Adrenal gland (tissue), 12 donors: ENCODE results near the gene OR1D5. TPM values are rescaled to one million over a fixed set of nuclear protein-coding genes. Genes with fewer than 3 reads are reported as not detected.
A peak's percentile ranks its signal among the peaks of the same experiment; 100 is the strongest.

Experiments
- DNase-seq, 7 donors: peaks; one replicate each; pipeline ENCODE4 v3.0.0-alpha.2; 2019 to 2020
- H3K27ac ChIP-seq, 5 donors: fragments of 200-600 bp; sonication (generic) in 4 of 5; 1 replicate in 3 of 5; 2 replicates in 2 of 5; pipeline versions ENCODE4 v1.5.1 to v1.8.0; 2016 to 2020; ENCODE audit warnings: mild to moderate bottlenecking in 1 of 5
- H3K27me3 ChIP-seq: fragments of 200-600 bp; 2 replicates; pipeline ENCODE4 v1.8.0; 2021
- H3K36me3 ChIP-seq, 2 donors: fragments of 200-600 bp; replicated peaks in 1 of 2; 1 replicate in 1 of 2; 2 replicates in 1 of 2; pipeline versions ENCODE4 v1.5.1 to v1.8.0; 2018 to 2022
- H3K4me1 ChIP-seq, 2 donors: fragments of 200-600 bp; replicated peaks in 1 of 2; 1 replicate in 1 of 2; 2 replicates in 1 of 2; pipeline versions ENCODE4 v1.5.1 to v1.8.0; 2018 to 2021
- H3K4me3 ChIP-seq, 4 donors: fragments of 200-600 bp; sonication (generic) in 3 of 4; one replicate each; pipeline ENCODE4 v1.5.1; 2016 to 2018
- H3K9me3 ChIP-seq, 3 donors: fragments of 200-600 bp; sonication (generic) in 1 of 3; replicated peaks in 1 of 3; 1 replicate in 2 of 3; 2 replicates in 1 of 3; pipeline versions ENCODE4 v1.5.1 to v1.8.0; 2016 to 2021
- POLR2A ChIP-seq, 2 donors: fragments of 450-650 bp; IDR thresholded peaks; one replicate each; pipeline ENCODE4 v1.6.1; 2017; ENCODE audit warnings: antibody characterized with exemption in 2 of 2, mild to moderate bottlenecking in 2 of 2, moderate library complexity in 1 of 2
- WGBS, 4 donors: extraction: QIAGEN DNeasy Blood & Tissue Kit in 2 of 4; methylation state at CpG; one replicate each; pipeline versions ENCODE4 v1.1.5 to v1.1.7; 2013 to 2017; 5-methylcytosine and 5-hydroxymethylcytosine counted together
- intact Hi-C, 2 donors: fragments of 100-400 bp; cut with DNase I; formaldehyde crosslinking; loops; one replicate each; pipeline versions ENCODE4 v1.14.1 to v1.15.0; 2022 to 2023
- polyA plus RNA-seq, 3 donors: library from polyadenylated mRNA; stranded (reverse); fragments of 200-250 nt in 2 of 3; fragments of 350-450 nt in 1 of 3; fragmentation: Illumina TruSeq in 1 of 3; extraction: RNeasy Lipid Tissue Mini Kit (QIAGEN cat#74804) in 1 of 3; gene quantifications; one replicate each; pipeline ENCODE4 v1.2.3, GENCODE V29; 2013 to 2014
- total RNA-seq, 9 donors: library from RNA; depleted of rRNA in 4 of 9; stranded (reverse); fragments of >200 nt in 4 of 9; fragments of 120-200 nt in 1 of 9; fragmentation: NEBNext Ultra II Directional in 1 of 9; extraction: Animal tissue kit (Norgen Biotek cat#: 25700) in 1 of 9; gene quantifications; one replicate each; pipeline versions ENCODE4 v1.1.0 to v1.2.4, GENCODE V29; 2013 to 2023
- TF ChIP-seq, protein P1 (sequence below), 6 experiments: fragments of 450-650 bp in 4 of 6; fragments of 200-600 bp in 2 of 6; sonication (generic) in 1 of 6; IDR thresholded peaks; 1 replicate in 5 of 6; 2 replicates in 1 of 6; pipeline versions ENCODE4 v1.5.1 to v1.8.0; 2016 to 2021; ENCODE audit warnings: antibody characterized with exemption in 6 of 6, mild to moderate bottlenecking in 2 of 6, moderate library complexity in 1 of 6
- donor health status: healthy with polysubstance abuse.
- donor health status: Bipolar disorder and iron deficiency.
- donor health status: DM: yes; HTN: yes; CAD: no.
- donor health status: DM: no; HTN: no; CAD: no.
- donor health status: DM: no; HTN: no; CAD: no.
- donor health status: DM: yes; HTN: yes; CAD: no.

Gene OR1D5
- total and polyA plus RNA-seq, 12 donors, result not detected

DNA sequence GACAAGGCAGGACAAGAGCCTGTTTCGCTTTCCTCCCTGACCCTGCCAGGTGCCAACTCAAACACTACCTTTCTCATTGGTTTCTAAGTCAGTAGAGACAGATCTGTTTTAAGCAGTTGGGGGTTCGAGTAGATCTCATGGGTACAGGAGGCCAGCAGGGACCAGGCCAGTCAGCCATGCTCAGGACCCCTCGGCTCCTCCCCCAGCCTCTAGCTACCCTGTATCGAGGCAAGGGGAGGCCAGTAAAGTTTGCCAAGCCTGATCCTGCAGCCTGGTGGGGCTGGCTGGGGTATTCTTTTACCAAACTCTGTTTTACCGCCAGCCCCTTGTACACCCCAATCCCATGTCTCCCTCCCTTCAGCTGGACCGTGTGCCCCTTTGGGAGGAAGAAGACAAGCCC, 26.6 kb downstream of the OR1D5 start:
- TF ChIP-seq, protein P1, sequence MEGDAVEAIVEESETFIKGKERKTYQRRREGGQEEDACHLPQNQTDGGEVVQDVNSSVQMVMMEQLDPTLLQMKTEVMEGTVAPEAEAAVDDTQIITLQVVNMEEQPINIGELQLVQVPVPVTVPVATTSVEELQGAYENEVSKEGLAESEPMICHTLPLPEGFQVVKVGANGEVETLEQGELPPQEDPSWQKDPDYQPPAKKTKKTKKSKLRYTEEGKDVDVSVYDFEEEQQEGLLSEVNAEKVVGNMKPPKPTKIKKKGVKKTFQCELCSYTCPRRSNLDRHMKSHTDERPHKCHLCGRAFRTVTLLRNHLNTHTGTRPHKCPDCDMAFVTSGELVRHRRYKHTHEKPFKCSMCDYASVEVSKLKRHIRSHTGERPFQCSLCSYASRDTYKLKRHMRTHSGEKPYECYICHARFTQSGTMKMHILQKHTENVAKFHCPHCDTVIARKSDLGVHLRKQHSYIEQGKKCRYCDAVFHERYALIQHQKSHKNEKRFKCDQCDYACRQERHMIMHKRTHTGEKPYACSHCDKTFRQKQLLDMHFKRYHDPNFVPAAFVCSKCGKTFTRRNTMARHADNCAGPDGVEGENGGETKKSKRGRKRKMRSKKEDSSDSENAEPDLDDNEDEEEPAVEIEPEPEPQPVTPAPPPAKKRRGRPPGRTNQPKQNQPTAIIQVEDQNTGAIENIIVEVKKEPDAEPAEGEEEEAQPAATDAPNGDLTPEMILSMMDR (IDR thresholded peaks at IDR 0.05), result no peak
- no peak for TF ChIP-seq POLR2A (IDR thresholded peaks at IDR 0.05)
- peak in 2 of 7 donors; percentile 7 to 24 for DNase-seq
- H3K27me3 ChIP-seq, result no peaks in the 10 kb centered on the region
- no peak overlapping the region for H3K4me3 ChIP-seq
- 74 to 80% (median 77%) methylated on average over 4 to 6 of the region's 6 CpGs for WGBS, 4 donors
- no peaks in the 10 kb centered on the region for H3K4me1 ChIP-seq
- intact Hi-C loops, result no loop called here
- no peak overlapping the region for H3K27ac ChIP-seq
- no peaks in the 10 kb centered on the region for H3K36me3 ChIP-seq
- no peaks in the 10 kb centered on the region for H3K9me3 ChIP-seq

DNA sequence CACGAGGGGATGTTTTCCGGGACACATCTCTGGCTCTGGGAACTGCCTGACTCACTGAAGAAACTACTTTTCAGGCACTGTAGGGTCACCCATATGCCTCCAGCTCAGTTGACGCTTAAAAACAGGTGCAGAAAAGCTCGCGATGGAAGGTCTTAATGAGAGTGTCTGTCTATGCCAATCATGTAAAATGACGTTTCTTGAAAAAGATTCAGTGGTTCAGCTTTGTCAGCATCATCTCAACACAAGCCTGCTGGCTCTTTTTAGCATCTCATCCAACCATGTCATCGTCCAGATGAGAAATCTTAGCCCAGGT, 27.5 kb downstream of the OR1D5 start:
- TF ChIP-seq, protein P1 (IDR thresholded peaks at IDR 0.05), result no peak
- no peak for TF ChIP-seq POLR2A (IDR thresholded peaks at IDR 0.05)
- DNase-seq, result no peak
- no peak overlapping the region for H3K4me3 ChIP-seq
- 78 to 87% (median 84%) methylated on average over 7 of the region's 7 CpGs for WGBS, 4 donors
- H3K9me3 ChIP-seq, result no peaks in the 10 kb centered on the region
- intact Hi-C loops, result no loop called here
- H3K36me3 ChIP-seq, result no peaks in the 10 kb centered on the region
- no peaks in the 10 kb centered on the region for H3K27me3 ChIP-seq
- no peaks in the 10 kb centered on the region for H3K4me1 ChIP-seq
- H3K27ac ChIP-seq, result no peak overlapping the region

DNA sequence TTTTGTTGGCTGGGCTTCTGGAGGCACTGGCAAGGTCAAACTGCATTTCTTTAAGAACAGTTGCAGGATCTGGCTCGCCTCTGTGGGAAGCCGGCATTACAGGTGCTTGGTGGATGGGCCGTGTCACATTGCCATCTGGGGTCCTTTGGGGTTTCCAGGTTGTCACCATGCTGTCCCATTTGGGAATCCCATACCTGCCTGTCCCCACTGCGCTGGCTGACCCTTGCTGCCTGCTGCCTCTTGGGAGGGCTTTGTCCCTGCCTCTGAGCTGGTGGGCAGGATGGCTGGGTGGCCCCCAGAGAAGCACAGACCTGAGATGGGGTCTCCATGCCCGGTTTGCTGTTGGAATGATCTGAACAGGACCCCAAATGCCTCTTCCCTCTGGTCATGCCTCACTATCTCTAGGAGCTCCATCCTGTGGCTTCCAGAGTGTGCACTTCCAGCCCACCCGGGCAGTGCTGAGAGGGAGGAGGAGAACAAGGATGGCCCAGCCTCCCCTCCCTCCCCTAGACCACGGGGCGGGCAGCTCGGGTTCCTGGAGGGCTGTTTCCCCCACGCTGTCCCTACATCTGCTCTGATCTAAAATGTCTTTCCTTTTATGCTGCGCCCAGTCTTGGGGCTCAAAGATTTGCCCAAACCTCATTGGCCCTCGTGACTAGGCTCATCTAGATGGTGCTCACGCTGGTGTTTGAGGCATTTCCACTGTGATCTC, 28.0 kb downstream of the OR1D5 start:
- Histone ChIP-seq H3K27me3 (no peaks in the 10 kb centered on the region), H3K9me3 (no peaks in the 10 kb centered on the region), H3K4me1 (no peaks in the 10 kb centered on the region), H3K36me3 (no peaks in the 10 kb centered on the region), H3K4me3 (no peak overlapping the region), H3K27ac (no peak overlapping the region)
- DNase-seq, result peak in 2 of 7 donors; percentile 6 to 35
- intact Hi-C loops, result no loop called here
- WGBS, 4 donors, result 57 to 80% (median 72%) methylated on average over 8 to 13 of the region's 13 CpGs
- no peak for TF ChIP-seq POLR2A (IDR thresholded peaks at IDR 0.05)
- TF ChIP-seq, protein P1 (IDR thresholded peaks at IDR 0.05), result no peak

DNA sequence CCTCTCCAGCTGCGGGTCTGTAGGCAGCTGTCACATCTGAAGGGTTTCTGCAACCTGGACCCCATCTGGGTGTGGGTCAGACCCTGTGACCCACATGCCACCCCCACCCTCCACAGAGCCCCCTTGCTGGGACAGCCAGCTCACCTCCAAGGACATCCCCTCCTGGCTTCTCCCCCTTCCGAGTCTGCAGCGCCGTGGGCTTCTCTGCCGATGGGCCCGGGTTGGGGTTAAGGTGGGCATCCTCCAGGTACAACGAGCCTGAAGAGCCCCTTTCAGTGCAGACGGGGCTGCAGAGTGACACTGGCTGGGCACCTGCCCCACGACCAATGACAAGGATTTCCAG, 28.9 kb downstream of the OR1D5 start:
- H3K4me1 ChIP-seq, result no peaks in the 10 kb centered on the region
- H3K9me3 ChIP-seq, result no peaks in the 10 kb centered on the region
- no peak for TF ChIP-seq POLR2A (IDR thresholded peaks at IDR 0.05)
- TF ChIP-seq, protein P1 (IDR thresholded peaks at IDR 0.05), result no peak
- no peak overlapping the region for H3K27ac ChIP-seq
- WGBS, 4 donors, result 66 to 81% (median 75%) methylated on average over 3 to 9 of the region's 9 CpGs
- no peaks in the 10 kb centered on the region for H3K27me3 ChIP-seq
- peak in 2 of 7 donors; percentile 8 to 36 for DNase-seq
- H3K36me3 ChIP-seq, result no peaks in the 10 kb centered on the region
- no peak overlapping the region for H3K4me3 ChIP-seq
- intact Hi-C loops, result no loop called here
